ENCODE measurements around the gene ERC2.

GRCh38 chr3:55891106-55891505, 577.2 kb downstream of the ERC2 start:
- TF ChIP-seq CTCF (conservative IDR thresholded peaks at IDR 0.05; ENCODE audit: low read length) (no peak), EZH2phosphoT487 (IDR thresholded peaks at IDR 0.05; ENCODE audit: borderline replicate concordance) (no peak)
